Activated naive CD4-positive, alpha-beta T cell treated with Interleukin-2 at 50 U/mL for 16 hours (primary cell): Measurements from ENCODE around the gene RPTOR.

Source experiments
- DNase-seq: peaks from one replicate; pipeline ENCODE4 v3.0.0-alpha.2; 2020

Gene RPTOR

DNA sequence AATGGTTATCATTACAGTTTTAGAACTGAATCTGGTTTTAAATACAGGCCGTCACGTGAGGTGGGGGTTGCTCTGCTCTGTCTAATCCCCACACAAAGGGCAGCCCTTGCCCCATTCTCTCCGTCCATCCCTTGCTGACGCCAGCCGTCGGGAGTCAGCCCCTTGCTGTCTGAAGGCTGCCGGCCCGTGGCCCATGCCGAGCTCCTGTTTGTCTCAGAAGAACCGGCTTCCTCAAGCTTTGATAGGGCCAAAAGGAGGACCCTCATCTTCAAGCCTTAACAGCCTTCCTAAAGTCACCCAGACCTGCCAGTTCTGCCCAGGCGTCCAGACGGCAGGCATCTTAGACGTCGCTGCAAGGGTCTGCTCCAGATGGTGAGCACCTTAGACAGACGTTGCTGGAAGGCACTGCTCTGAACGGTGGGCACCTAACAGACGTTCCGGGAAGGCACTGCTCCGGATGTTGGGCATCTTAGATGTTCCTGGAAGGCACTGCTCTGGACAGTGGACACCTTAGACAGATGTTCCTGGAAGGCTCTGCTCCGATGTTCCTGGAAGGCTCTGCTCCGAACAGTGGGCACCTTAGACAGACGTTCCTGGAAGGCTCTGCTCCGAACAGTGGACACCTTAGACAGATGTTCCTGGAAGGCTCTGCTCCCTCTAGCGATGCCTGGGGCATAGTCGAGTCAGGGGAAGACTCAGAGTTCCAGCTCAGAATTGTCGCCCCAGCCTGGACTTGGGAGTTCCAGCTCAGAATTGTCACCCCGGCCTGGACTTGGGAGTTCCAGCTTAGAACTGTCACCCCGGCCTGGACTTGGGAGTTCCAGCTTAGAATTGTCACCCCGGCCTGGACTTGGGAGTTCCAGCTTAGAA lies 411.9 kb downstream of the RPTOR start:
- DNase-seq = no peak

DNA sequence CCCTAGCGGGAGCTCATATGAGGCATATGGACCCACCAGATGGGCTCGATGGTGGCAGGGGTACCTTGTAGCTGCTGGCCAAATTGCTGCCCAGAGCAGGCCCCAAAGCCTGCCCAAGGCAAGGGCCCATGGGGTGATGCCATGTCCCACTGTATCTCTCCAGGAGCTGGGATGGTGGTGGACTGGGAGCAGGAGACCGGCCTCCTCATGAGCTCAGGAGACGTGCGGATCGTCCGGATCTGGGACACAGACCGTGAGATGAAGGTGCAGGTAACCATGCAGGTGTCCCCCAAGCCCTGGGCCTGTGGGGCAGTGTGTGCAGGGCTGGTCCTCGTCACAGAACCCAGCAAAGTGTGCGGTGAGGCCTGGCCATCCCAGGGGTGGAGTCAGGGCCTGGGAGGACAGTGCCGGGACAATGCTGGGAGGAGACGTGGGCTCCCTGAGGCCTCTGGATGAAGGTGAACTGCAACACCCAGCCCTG lies 412.9 kb downstream of the RPTOR start:
- DNase-seq = no peak

DNA sequence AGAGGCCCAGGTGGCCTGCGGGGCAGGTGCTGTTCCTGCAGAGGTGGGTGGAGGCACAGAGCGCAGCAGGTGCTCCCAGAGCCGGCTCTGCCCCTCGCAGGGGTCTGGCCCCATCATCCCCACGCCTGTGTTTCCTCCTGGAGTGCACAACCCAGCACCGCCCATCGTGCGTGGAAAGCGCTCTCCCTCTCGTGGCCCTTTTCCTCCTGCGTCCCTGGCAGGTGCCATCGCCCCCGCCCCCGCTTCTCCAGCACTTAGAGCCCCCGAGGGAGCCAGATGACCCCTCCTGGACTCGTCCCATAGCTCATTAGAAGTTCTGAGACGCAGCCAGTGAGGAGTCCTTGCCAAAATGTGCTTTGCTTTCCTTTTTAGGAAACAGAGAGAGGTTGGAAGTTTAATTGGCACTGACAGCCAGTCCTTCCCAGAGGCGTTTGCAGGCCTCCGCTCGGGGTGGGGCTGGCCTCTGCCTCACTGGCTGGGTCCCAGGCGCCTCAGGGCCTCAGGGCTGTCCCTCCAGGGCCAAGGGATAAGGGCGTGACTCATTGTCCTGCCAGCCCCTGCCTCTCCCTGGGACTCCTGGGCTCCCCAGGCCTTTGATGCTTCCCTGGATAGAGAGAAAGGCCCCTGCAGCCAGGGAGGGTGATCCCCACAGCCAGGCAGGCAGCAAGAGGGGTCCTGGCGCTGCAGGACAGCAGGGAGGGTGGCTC lies 414.8 kb downstream of the RPTOR start:
- no peak for DNase-seq

DNA sequence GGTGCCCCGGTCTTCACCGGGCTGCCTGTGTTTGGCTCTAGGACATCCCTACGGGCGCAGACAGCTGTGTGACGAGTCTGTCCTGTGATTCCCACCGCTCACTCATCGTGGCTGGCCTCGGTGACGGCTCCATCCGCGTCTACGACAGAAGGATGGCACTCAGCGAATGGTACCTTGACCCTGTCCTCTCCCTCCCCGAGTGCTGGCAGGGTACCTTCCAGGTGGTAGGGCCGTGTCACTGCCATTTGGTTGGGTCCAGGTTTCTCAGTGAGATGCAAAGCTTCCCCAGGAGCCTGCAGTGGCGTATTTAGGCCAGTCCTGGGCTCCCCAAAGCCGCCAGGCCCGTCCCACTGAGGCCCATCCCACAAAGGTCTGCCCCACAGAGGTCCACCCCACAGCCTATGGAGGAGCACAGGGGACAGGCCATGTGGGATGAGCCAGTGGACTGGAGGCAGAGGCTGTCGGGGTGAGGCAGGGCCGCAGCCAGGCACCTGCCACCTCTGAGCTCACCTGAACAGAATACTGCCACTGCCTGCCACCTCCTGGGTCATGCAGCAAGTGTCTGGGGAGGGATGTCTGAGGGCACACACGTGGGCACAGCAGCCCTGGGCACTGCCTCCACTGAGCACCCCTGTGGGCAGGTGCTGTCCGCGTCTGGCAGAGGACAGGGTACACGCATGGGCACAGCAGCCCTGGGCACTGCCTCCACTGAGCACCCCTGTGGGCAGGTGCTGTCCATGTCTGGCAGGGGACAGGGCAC lies 415.6 kb downstream of the RPTOR start:
- DNase-seq = no peak

DNA sequence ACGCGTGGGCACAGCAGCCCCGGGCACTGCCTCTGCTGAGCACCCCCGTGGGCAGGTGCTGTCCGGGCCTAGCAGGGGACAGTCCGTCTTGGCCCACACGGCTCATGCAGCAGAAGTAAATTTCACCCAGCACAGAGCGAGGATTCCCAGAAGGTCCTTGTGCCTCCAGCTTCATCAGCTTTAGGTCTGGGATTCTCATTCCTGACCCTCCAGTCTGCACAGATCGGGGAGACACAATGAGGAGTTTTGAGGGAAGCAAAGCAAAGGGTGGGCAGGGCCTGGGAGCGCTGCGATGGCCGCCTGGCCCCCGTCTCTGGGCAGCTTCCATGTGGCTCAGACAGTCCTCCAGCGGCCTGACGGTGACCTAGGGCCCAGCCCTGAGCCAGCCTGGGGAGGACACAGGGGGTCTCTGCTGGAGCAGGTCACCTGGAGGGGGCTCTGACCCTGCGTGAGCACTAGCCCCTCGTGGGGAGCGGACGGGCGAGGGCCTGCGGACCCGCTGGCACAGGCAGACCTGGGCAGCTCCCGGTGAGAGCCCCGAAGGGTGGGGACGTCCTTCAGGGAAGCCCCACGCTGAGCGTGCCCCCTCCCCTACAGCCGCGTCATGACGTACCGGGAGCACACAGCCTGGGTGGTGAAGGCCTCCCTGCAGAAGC lies 416.3 kb downstream of the RPTOR start:
- DNase-seq = no peak

DNA sequence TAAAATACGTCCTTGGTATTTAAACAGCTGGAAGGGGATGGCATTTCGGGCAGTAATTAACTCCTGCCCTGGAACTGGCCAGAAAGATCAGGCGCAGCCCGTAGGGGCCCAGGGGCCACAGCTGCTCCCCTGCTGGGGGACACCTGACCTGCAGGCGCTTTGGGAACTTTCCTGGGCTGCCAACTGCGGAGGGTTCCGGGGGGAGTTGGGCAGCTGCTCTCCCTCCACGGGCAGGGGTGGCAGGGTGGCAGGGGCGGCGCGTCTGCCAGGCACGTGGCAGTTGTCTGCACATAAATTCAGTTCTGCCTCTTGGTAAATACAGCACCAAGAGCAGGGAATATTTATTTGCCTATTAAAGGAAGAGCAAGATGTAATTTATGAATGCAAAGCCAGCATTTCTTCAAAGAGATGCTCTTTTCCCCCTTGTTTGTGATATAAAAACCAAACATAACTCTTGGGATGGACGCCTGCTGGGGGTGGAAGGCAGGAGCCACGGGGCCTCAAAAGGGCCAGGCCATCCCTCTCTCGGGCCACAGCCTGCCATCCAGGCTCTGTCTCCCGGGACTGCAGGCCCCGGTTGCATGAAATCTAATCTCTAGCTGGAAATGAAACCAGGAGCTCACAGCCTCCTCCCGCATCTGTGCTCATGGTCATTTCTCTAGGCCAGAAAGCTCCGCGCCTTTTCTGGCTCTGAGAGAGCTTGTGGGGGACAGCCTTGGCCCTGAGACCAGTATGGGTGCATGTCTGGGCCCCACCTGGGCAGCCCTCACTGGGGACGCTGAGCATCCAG lies 417.1 kb downstream of the RPTOR start:
- no peak for DNase-seq

DNA sequence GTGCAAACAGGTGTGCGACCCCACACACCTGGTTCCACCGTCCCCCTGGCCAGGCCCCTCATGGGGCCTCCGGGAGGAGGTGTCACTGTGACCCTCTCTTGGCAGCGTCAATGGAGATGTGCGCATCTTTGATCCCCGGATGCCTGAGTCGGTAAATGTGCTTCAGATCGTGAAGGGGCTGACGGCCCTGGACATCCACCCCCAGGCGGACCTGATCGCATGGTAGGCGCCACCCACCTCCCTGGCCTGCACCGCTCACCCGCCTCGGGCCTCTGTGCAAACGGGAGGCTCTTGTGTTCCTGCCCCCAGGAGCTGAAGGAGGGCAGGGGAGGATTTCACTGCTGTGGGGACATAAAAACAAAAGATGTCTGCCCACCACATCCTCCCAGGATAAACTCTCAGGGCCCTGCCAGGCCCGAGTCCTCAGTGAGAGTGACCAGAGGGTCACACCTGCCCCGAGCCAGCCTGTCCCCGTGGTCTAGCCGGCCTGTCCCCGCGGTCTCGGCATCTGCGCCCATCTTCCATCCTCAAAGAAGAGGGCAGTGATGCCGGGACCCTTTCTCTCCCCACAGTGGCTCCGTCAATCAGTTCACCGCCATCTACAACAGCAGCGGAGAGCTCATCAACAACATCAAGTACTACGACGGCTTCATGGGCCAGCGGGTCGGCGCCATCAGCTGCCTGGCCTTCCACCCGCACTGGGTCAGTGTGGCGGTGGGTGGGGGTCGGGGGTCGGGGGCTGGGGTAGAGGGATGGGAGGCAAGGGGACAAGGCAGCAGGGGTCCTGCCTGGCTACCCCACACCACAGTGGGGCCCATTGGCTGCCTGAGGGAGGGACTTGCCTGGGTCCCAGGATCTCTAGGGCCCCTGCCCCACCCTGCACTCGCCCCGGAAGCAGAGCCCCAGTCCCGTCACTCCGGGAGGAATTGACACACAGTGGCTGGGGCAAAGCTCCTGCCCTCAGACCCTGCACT lies 418.0 kb downstream of the RPTOR start:
- DNase-seq = no peak

DNA sequence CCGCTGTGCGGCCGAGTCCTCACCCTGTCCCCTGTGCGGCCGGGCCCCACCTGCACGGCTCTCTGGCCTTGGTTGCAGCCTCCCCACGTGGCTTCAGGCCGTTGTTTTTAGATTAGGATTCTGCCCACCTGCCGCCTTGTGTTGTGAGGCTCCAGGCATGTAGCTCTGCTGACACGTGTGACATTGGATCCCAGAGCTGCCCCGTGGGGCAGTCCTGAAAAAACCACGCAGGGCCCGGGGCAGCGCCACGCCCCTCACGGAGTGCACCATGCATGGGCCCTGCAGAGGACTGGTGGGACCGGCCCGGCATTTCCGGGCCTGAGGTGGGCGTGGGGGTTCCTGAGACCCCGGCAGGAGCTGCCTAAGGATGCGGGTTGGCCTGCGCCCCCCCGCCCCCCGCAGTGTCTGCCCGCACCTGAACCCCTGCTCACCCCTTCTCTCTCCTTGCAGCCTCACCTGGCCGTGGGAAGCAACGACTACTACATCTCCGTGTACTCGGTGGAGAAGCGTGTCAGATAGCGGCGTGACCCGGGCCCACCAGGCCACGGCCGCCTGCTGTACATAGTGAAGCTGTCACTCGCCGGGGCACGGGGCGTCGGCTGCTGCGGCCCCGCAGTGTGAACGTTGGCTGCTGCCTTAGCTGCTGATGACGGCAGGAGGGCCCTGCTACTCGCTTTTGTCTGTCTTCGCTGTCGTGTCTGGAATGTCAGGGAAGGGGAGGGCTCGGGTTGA lies 419.3 kb downstream of the RPTOR start:
- no peak for DNase-seq

DNA sequence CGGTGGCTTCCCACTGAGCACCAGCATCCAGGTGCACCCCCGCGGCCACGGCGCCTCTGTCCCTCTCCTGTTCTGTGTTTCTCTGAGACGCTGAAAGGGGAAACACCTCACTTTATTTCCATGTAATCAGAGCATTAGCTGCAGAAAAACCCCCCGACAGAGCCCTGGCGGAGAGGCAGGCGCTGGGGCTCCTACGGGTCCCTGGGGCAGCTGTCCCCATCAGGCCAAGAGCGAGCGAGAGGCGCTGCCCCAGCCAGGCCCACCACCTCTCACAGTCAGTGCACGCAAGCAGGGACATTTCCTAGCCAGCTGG lies 419.9 kb downstream of the RPTOR start:
- no peak for DNase-seq

DNA sequence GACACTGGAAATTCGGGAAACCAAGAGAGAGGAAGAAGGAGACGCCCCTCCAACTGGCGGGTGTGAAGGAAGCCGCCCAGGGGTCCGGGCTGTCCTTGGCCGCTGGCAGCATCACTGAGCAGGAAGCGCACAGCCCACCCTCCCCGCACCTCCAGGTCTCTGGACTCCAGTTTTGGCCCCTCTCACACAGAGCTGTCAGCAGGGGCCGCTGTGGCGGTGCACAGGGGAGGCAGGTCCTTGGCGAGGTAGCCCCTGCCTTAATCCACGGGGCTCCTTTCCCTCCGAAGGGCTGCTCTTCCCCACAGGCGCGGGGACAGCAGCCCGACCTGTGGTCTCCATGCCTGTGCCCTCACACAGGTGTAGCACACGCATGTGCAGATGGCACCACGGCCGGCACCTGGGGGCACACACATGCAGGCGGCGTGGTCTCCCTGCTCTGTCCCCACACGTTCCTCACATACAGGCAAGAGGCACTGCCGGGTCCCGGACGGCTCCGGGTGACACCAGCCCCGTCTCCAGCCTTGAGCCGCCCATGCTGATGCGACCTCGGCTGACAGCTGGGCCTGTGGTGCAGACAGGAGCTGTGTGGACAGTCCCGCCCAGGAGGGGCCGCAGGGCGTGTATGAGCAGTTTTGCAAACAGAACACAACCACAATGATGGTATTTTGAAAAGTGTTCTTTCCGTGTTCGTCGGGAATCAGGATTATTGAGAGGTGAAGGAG lies 420.4 kb downstream of the RPTOR start:
- no peak for DNase-seq

DNA sequence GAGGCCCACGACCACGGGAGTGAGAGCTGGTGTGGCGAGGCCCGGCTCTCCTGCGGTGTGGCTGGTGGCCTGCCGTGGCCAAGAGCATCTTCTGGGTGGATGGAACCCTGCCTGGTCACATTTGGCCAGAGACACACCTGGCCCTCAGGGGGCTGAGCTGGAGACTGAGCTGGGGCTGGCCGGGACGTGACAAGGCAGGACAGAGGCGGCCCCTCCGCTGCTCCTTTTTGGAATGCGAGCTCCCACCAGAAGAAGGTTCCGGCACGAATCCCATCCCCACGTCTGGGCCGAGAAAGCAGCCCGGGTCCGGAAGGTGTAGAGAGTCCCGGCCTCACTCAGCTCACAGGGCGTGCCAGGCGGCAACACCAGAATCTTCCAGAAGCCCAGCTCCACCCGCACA lies 421.0 kb downstream of the RPTOR start:
- no peak for DNase-seq

DNA sequence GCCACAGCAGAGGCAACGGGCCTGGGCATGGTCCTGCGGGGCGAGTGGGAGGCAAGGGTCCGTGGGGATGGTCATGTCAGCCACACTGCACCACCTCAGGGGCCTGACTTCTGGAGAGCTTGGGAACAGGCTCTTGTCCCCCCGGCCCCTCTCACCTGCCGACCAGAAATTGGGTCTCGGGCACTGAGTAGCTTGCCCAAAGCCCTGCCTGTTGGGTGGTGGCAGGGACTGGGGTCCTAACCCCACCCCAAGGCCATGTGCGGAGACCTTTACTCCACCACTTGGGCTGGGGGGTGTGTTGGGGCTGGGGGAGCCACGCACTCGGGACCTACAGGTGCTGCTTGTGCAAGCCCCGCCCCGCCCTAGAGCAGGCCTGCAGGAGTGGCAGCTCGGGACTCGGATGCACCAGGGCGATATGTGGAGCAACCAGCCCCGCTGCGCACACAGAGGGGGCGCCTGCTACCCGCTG lies 422.8 kb downstream of the RPTOR start:
- DNase-seq = no peak

DNA sequence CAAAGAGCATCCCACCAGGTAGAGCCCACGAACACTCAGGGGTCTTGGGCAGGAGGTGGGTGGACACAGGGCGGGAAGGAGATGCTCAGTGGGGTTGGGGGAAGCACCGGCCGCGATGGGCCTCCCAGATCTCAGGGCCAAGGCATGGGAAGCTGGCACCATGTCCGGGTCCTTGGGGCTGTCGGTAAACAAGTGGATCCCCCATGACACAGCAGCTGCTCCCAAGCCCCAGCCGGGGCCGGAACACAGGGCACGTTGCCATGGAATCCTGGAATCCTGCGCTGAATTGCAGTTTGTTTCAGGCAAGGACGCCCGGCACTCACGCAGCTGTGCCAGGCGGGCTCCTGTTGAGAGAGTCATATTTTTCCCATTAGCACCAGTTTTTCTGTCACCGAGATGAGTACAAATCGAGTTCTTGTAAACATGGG lies 424.0 kb downstream of the RPTOR start:
- no peak for DNase-seq

DNA sequence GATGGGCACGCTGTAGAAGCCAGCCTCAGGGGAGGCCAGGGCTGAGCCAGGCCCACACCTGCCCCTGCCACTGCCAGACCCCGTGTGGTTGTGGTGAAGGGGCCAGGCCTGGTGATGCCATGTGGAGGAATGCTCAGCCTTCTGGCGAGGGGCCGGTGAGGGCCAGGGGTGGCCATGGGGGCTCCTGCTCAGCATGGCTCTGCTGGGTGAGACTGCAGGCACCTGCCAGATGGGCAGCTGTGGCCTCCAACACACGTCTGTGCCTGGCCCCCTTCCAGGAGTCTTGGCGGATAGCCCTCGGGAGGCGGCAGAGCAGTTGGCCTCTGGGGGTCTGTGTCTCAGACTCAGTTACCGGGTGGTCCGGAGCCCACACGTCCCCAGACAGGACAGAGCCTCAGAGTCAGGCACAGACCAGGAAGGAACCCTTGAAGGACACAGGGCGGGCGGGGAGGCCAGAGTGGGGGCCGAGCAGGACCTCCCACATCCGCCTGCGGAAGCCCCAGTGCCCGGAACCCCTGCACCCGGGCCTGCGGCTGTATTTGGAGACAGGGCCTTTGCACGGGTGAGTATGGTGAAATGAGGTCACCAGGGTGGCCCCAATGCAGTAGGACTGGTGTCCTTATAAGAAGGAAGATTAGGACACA lies 424.5 kb downstream of the RPTOR start:
- no peak for DNase-seq

DNA sequence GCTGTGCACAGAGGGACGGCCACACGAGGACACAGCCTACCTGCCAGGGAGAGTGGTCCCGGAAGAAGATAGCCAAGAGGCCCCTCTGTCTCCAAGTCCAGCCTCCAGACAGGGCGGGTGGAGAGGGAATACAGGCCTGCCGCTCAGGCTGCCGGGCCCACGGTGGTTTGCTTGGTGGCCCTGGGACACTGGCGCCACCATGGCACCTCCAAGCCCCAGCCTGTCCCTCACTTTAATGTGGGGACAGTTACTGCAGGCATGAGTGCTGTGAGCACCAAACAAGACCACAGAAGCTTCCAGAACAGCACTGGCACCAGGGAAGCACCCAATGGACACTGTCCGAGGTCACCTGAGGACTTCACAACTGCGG lies 425.0 kb downstream of the RPTOR start:
- DNase-seq = no peak

DNA sequence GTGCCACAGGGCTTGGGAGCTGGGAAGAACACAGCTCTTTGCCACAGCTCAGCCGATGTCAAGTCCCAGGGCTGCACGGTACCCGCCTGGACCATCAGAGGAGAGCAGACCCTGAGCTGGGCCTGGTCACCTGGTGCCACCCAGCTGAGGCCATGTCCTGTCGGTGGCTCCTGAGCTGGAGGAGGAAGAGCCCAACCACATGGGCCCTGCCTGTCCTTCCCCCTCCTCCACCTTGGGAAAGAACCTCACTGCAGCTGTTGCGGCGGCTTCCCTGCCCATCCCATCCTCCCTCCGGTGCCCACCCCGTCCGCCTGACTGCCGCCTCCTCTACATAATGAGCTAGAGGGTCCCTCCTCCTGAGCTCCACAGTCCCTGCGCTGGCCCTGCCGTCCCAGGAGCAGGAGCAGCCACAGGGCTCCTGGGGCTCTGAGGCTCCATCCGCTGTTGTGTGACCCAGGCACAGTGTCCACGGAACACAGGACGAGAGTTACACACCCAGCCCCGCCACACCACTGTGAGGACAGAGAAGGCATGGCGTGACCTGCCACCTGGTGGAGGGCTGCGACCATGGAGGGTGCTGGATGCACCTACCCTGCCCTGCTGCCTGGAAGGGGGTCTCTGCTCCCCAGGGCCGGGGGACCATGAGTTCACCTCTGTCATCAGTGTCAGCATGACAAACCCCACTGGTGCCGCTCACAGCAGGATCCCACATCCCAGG lies 425.6 kb downstream of the RPTOR start:
- DNase-seq = peak; percentile 57

DNA sequence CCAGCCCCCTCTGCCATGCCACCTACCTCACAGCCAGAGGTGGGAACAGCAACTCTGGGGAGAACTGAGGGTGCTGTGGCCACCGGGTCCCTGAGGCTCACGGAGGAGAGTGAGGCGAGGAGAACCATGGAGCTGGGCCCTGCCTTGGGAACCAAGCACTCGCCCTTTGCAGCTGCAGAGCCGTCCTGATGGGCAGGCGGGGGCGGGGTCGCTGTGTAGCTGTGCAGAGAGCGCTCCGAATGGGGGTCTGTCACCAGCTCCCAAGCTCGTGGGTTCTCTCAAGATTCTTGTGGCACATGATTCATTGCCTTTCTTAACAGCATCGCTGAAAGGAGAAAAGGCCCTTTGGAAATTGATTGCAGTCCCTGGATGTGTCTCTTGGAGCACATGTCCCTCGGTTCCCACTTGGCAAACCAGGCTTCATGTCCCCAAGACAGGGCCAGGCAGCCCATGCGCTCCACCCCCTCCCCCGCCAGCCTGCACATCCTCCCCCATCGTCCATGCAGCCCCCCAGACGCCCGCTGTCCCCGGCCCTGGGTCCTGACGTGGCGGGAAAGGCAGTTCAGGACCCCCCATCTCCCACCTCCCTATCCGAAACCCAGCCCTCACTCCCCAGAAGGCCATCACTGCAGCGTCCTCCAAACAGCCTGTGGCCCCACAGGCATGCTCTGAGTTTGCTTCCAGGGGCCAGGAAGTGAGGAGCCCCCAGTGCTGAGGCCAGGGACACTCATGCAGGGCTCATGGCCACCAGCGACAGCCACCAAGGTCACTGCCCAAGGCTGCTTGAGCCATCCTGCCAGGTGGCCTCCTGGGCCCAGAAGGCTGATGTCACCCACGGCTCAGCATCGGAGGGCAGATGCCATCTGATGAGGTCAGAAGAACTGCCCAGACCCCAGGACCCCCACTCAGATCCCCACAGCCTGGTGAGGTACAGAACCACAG lies 426.4 kb downstream of the RPTOR start:
- no peak for DNase-seq
